Nephron (organoid): ENCODE measurements around the gene SEPTIN12.

Source experiments
- H3K27ac Mint-ChIP-seq, 3 experiments: 2 replicates each; pipeline ENCODE4 v1.8.0; 2020; ENCODE audit warnings: mixed read lengths in 3 of 3, mild to moderate bottlenecking in 2 of 3, moderate library complexity in 1 of 3
- H3K27me3 Mint-ChIP-seq: 2 replicates; pipeline ENCODE4 v1.8.0; 2021; ENCODE audit warnings: low read depth, mild to moderate bottlenecking, moderate library complexity, mixed read lengths
- H3K36me3 Mint-ChIP-seq: 2 replicates; pipeline ENCODE4 v1.8.0; 2020; ENCODE audit warnings: low read depth, mixed read lengths
- H3K4me1 Mint-ChIP-seq: 2 replicates; pipeline ENCODE4 v1.8.0; 2020; ENCODE audit warnings: mixed read lengths
- H3K4me3 Mint-ChIP-seq, 3 experiments: 2 replicates each; pipeline ENCODE4 v1.8.0; 2020; ENCODE audit warnings: mild to moderate bottlenecking in 3 of 3, mixed read lengths in 3 of 3, moderate library complexity in 2 of 3
- H3K9me3 Mint-ChIP-seq: 2 replicates; pipeline ENCODE4 v1.8.0; 2020; ENCODE audit warnings: mixed read lengths
- TF ChIP-seq, protein P1 (sequence below), 3 experiments: fragments of 200-600 bp; sonication (generic); IDR thresholded peaks; one replicate each; pipeline ENCODE4 v1.5.0; 2021; ENCODE audit warnings: antibody characterized with exemption in 3 of 3; ENCODE audit not compliant: unreplicated experiment in 3 of 3

Gene SEPTIN12

DNA sequence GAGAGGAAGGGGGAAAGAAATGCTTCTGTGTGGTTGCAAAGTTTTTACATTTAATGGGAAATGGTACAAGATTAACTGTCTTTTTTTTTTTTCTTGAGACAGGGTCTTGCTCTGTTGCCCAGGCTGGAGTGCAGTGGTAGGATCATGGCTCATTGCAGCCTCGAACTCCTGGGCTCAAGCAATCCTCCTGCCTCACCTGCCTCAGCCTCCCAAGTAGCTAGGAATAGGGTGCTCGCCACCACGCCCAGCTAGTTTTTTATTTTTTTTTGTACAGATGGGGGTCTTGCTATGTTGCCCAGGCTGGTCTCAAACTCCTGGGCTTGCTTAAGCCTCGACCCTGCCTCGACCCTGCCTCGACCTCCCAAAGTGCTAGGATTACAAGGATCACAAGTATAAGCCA lies 18.1 kb upstream of the SEPTIN12 start:
- H3K9me3 Mint-ChIP-seq: no peaks in the 10 kb centered on the region
- H3K4me1 Mint-ChIP-seq: peaks cover 15% of the 10 kb centered on the region
- peaks cover 34% of the 10 kb centered on the region for H3K36me3 Mint-ChIP-seq
- TF ChIP-seq, protein P1, sequence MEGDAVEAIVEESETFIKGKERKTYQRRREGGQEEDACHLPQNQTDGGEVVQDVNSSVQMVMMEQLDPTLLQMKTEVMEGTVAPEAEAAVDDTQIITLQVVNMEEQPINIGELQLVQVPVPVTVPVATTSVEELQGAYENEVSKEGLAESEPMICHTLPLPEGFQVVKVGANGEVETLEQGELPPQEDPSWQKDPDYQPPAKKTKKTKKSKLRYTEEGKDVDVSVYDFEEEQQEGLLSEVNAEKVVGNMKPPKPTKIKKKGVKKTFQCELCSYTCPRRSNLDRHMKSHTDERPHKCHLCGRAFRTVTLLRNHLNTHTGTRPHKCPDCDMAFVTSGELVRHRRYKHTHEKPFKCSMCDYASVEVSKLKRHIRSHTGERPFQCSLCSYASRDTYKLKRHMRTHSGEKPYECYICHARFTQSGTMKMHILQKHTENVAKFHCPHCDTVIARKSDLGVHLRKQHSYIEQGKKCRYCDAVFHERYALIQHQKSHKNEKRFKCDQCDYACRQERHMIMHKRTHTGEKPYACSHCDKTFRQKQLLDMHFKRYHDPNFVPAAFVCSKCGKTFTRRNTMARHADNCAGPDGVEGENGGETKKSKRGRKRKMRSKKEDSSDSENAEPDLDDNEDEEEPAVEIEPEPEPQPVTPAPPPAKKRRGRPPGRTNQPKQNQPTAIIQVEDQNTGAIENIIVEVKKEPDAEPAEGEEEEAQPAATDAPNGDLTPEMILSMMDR (IDR thresholded peaks at IDR 0.05; ENCODE audit: unreplicated experiment in 3 of 3): no peak
- H3K4me3 Mint-ChIP-seq: no peak overlapping the region
- no peaks in the 10 kb centered on the region for H3K27me3 Mint-ChIP-seq
- no peak overlapping the region for H3K27ac Mint-ChIP-seq

DNA sequence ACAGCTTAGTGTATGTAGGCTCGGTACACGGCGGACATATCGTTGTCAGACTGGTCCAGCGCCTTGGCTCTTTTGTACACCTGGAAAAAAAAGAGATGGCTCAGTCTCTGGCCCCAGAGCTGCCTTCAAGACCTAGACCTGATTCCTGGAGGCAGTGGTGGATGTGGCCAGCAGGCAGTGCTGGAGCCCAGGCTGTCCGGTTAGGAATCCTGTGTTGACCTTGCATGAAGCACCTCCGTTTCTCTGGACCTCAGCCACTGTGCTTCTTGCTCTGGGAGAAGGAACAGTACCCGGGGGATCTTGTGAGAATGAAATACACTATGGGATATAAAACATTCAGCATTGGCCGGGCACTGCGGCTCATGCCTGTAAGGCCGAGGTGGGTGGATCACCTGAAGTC lies 17.1 kb upstream of the SEPTIN12 start:
- peaks cover 20% of the 10 kb centered on the region for H3K4me1 Mint-ChIP-seq
- no peaks in the 10 kb centered on the region for H3K9me3 Mint-ChIP-seq
- peak overlapping the region; percentile 55 to 94 (median 64) for H3K27ac Mint-ChIP-seq
- TF ChIP-seq, protein P1 (IDR thresholded peaks at IDR 0.05; ENCODE audit: unreplicated experiment in 3 of 3): no peak
- H3K27me3 Mint-ChIP-seq: no peaks in the 10 kb centered on the region
- H3K4me3 Mint-ChIP-seq: peak overlapping the region in 1 of 3 experiments; percentile 15
- H3K36me3 Mint-ChIP-seq: peaks cover 30% of the 10 kb centered on the region

DNA sequence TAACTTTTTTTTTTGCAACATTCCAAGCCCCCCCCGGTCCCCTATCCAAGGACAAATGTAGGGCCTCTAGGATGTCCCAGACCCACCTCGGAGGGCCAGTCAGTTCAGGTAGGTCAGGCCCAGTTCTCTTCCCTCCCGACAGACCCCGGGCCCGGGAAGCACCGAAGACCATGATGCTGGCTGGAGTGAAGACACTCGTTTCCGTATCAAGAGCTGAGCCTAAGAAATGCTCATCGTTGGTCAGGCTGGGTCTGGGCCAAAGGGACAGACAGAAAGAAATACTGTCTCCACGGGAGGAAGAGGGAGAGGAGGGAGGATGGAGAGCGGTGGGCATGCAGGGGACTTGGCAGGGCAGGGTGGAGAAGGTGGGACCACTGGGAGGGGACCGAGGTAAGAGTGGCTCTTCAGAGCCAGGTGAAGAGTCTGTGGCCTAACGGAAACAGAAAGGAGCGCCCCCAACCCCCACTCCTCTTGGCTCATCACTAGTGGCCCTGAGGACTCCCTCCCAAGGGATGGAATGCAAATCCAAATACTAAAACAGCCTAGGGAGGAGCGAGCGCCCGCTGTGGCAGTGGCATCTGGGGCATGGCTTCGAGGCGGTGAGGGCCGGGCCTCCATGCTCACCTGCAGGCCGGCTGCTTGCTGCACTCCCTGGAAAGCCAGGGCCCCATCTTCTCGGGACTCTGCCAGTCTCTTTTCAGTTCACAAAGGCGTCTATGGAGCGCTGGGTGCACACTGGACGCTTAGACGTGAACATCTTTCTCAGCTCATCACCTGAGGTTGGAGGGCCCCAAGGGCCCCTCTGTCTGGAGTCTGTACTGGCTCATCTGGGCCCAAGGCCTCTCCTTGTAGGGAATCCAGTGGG lies 16.0 kb upstream of the SEPTIN12 start:
- peak overlapping the region; percentile 91 to 99 (median 94) for H3K27ac Mint-ChIP-seq
- peaks cover 26% of the 10 kb centered on the region for H3K36me3 Mint-ChIP-seq
- peaks cover 20% of the 10 kb centered on the region for H3K4me1 Mint-ChIP-seq
- H3K27me3 Mint-ChIP-seq: no peaks in the 10 kb centered on the region
- no peaks in the 10 kb centered on the region for H3K9me3 Mint-ChIP-seq
- H3K4me3 Mint-ChIP-seq: peak overlapping the region; percentile 88 to 91 (median 89)
- TF ChIP-seq, protein P1 (IDR thresholded peaks at IDR 0.05; ENCODE audit: unreplicated experiment in 3 of 3): no peak

DNA sequence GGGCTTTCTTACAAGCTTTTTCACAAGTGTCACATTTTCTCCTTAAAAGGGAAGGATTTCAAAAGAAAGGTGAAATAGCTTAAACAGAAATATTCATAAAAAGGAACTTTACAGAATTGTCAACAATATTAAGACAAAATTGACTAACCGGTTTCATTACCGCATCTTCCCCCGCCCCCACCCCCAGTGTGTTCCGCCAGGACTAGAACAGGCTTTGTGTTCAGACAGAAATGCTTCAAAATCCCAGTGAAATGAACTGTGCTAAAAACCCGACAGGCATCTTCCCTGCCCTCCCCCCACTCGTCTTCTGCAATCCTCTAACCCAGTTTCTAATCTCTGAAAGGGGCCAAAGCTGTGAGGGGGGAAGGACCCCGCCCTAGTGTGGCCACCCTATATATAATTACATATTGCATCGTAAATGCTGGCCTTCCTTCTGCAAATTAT lies 15.3 kb upstream of the SEPTIN12 start:
- peak overlapping the region; percentile 88 to 94 (median 93) for H3K27ac Mint-ChIP-seq
- H3K36me3 Mint-ChIP-seq: peaks cover 22% of the 10 kb centered on the region
- peak overlapping the region; percentile 88 to 91 (median 89) for H3K4me3 Mint-ChIP-seq
- H3K9me3 Mint-ChIP-seq: no peaks in the 10 kb centered on the region
- peaks cover 20% of the 10 kb centered on the region for H3K4me1 Mint-ChIP-seq
- no peaks in the 10 kb centered on the region for H3K27me3 Mint-ChIP-seq
- TF ChIP-seq, protein P1 (IDR thresholded peaks at IDR 0.05; ENCODE audit: unreplicated experiment in 3 of 3): no peak

DNA sequence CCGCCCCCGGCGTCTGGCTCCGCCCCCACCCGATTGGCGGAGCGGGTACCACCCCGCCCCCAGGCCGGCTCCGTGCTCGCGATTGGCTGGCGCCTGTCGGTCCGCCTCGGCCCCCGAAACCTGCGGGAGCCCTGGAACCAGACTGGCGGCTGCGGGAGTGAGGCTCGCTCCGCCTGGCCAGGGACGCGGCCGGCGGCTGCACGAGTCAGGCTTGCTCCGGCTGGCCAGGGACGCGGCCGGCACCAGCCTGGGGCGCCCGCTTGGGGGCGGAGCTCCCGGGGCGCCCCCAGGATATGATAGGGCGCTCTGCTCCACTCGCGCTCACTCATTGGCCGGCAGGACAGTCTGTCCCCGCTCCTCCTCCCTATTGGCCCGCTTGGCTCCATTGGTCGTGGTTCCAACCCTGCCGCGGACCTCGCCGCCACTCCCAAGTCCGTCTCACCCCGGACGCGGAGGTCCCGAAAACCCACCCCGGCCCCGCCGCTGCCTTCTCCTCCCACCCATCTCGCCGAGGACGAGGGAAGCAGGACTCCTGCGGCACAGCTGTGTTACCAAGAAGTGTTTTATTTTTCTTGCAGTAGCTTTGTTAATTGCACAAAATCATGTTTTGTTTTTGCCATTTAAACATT lies 14.6 kb upstream of the SEPTIN12 start:
- Mint-ChIP-seq H3K27ac (peak overlapping the region; percentile 88 to 94 (median 93)), H3K36me3 (peaks cover 20% of the 10 kb centered on the region), H3K9me3 (no peaks in the 10 kb centered on the region), H3K4me3 (peak overlapping the region; percentile 88 to 91 (median 89)), H3K27me3 (no peaks in the 10 kb centered on the region), H3K4me1 (peaks cover 20% of the 10 kb centered on the region)
- TF ChIP-seq, protein P1 (IDR thresholded peaks at IDR 0.05; ENCODE audit: unreplicated experiment in 3 of 3): peak in 1 of 3 experiments; percentile 26
